ENCODE data around the gene TTC39C. TPM values are rescaled to one million over a fixed set of nuclear protein-coding genes. Genes with fewer than 3 reads are reported as not detected.
"Not testable (repeated sequence)": the region's sequence is repeated elsewhere in the genome, so short reads cannot be mapped to it uniquely, and the experiment has no call there.

TTC39C gene
- total RNA-seq, 1 experiment from 2014 or later: 16.2 TPM

- no peak for DNase-seq
- no peak overlapping the region for H3K4me3 ChIP-seq (ENCODE audit: insufficient read depth, low read depth, low read length)
- no peaks in the 10 kb centered on the region for H3K36me3 ChIP-seq (replicated peaks; ENCODE audit: control insufficient read depth, insufficient read depth, low read length)
- no peaks in the 10 kb centered on the region for H3K27me3 ChIP-seq (ENCODE audit: control insufficient read depth, insufficient read depth, low read length)
Measured at GRCh38 chr18:24049142-24049541, 34.6 kb downstream of the TTC39C start.

- Histone ChIP-seq H3K4me3 (ENCODE audit: insufficient read depth, low read depth, low read length) (no peak overlapping the region), H3K27me3 (ENCODE audit: control insufficient read depth, insufficient read depth, low read length) (no peaks in the 10 kb centered on the region), H3K36me3 (replicated peaks; ENCODE audit: control insufficient read depth, insufficient read depth, low read length) (no peaks in the 10 kb centered on the region)
- no peak for DNase-seq
Measured at GRCh38 chr18:24051031-24051947, 36.7 kb downstream of the TTC39C start.

GRCh38 chr18:24052053-24052452 lies 37.5 kb downstream of the TTC39C start:
- Histone ChIP-seq H3K27me3 (ENCODE audit: control insufficient read depth, insufficient read depth, low read length) (no peaks in the 10 kb centered on the region), H3K36me3 (replicated peaks; ENCODE audit: control insufficient read depth, insufficient read depth, low read length) (no peaks in the 10 kb centered on the region), H3K4me3 (ENCODE audit: insufficient read depth, low read depth, low read length) (no peak overlapping the region)
- no peak for DNase-seq

DNA sequence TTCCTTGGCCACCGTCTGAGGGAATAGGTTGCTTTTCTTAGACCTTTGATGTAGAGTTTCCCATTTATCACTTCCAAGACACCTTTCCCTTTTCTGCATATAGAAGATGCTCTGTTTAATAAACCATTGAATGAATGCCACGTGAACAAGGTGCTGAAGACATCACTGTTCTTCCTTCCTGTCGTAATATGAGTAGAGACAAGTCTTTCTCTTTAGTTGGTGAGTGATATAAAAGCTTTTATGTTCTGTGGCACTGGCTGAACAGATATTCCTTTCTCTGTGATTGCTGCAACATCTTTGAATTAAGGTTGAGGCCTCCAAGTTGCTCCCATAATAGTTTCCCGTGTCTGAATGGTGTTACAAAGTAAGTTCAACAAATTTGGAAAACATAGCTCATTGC lies 38.7 kb downstream of the TTC39C start:
- no peaks in the 10 kb centered on the region for H3K36me3 ChIP-seq (replicated peaks; ENCODE audit: control insufficient read depth, insufficient read depth, low read length)
- DNase-seq: no peak

DNA sequence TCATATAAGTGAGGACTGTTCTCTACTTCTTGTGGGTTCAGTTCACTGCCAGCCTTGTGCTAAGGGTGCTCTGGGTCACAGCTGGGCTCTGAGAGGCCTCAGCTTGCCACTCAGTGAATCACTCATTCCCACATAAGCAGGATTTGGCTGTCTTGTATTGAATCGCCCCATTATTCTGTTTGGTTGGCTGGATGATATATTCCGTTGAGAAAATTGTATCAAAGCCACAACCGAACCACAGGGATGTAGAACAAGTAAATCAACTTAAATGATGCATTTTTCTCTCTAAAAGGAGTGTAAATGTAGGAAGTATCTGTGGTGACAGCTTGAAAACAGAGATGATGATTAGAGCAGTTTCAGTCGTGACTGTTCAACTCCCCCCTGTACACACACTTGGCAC lies 39.6 kb downstream of the TTC39C start:
- H3K4me3 ChIP-seq (ENCODE audit: insufficient read depth, low read depth, low read length): no peak overlapping the region
- DNase-seq: no peak

More for the DNA sequence above, 38.7 kb downstream of the TTC39C start:
- Histone ChIP-seq H3K4me3 (ENCODE audit: insufficient read depth, low read depth, low read length) (no peak overlapping the region), H3K27me3 (ENCODE audit: control insufficient read depth, insufficient read depth, low read length) (no peaks in the 10 kb centered on the region)

DNA sequence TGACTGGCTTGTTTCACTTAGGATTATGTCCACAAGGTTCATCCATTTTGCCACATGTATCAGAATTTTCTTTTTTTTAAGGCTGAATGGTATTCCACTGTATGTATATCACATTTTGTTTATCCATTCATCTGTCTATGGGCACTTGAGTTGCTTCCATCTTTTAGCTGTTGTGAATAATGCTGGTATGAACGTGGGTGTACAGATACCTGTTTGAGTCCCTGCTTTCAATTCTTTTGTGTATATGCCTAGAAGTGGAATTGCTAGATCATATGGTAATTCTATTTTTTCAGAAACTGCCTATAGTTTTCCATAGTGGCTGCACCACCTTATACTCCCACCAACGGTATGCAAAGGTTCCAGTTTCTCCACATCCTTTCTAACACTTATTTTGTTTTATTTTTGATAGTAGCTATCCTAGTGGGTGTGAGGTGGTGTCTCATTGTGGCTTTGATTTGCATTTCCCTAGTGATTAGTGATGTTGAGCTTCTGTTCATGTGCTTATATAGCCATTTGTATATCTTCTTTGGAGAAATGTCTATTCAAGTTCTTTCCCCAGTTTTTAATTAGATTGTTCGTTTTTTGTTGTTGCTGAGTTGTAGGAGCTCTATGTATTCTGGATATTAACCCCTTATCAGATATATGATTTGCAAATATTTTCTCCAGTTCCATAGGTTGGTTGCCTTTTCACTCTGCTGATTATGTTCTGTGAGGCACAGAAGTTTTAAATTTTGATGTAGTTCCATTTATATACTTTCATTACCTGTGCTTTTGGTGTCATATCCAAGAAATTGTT lies 40.7 kb downstream of the TTC39C start:
- H3K4me3 ChIP-seq (ENCODE audit: insufficient read depth, low read depth, low read length): no peak overlapping the region
- H3K36me3 ChIP-seq (replicated peaks; ENCODE audit: control insufficient read depth, insufficient read depth, low read length): no peaks in the 10 kb centered on the region
- no peaks in the 10 kb centered on the region for H3K27me3 ChIP-seq (ENCODE audit: control insufficient read depth, insufficient read depth, low read length)
- DNase-seq: no peak

More for the DNA sequence above, 39.6 kb downstream of the TTC39C start:
- H3K36me3 ChIP-seq (replicated peaks; ENCODE audit: control insufficient read depth, insufficient read depth, low read length): no peaks in the 10 kb centered on the region
- H3K27me3 ChIP-seq (ENCODE audit: control insufficient read depth, insufficient read depth, low read length): no peaks in the 10 kb centered on the region

GRCh38 chr18:24055878-24056277 lies 41.3 kb downstream of the TTC39C start:
- no peaks in the 10 kb centered on the region for H3K27me3 ChIP-seq (ENCODE audit: control insufficient read depth, insufficient read depth, low read length)
- H3K36me3 ChIP-seq (replicated peaks; ENCODE audit: control insufficient read depth, insufficient read depth, low read length): no peaks in the 10 kb centered on the region
- peak; percentile 19 for DNase-seq
- H3K4me3 ChIP-seq (ENCODE audit: insufficient read depth, low read depth, low read length): no peak overlapping the region

DNA sequence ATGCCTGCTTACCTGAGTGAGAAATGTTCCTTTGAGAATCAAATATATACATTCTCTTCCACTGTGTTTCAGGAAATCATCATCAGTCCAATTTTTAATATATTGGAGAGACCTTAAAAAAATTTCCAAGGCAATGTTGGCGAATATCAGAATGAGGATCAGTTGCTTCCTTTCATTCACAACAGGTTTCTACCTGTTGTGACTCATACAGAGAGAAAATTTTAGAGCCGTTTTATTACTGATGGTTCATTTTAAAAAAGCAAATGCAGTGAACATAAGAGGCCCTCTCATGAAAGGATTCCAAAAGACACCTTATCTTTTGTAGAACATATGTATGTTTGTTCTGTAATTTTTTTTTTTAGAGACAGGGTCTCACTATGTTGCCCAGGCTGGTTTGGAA lies 42.0 kb downstream of the TTC39C start:
- Histone ChIP-seq H3K36me3 (replicated peaks; ENCODE audit: control insufficient read depth, insufficient read depth, low read length) (no peaks in the 10 kb centered on the region), H3K4me3 (ENCODE audit: insufficient read depth, low read depth, low read length) (no peak overlapping the region), H3K27me3 (ENCODE audit: control insufficient read depth, insufficient read depth, low read length) (no peaks in the 10 kb centered on the region)
- no peak for DNase-seq

DNA sequence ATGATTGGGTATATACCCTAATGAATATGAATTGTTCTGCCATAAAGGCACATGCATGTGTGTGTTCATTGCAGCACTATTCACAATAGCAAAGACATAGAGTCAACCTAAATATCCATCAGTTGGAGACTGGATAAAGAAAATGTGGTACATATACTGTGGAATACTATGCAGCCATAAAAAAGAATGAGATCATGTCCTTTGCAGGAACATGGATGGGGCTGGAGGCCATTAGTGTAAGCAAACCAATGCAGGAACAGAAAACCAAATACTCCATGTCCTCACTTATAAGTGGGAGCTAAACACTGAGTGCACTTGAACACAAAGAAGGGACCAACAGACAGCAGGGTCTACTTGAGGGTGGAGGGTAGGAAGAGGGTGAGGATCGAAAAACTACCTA lies 43.2 kb downstream of the TTC39C start:
- H3K36me3 ChIP-seq (replicated peaks; ENCODE audit: control insufficient read depth, insufficient read depth, low read length): no peaks in the 10 kb centered on the region
- no peak overlapping the region for H3K4me3 ChIP-seq (ENCODE audit: insufficient read depth, low read depth, low read length)
- no peaks in the 10 kb centered on the region for H3K27me3 ChIP-seq (ENCODE audit: control insufficient read depth, insufficient read depth, low read length)
- no peak for DNase-seq

DNA sequence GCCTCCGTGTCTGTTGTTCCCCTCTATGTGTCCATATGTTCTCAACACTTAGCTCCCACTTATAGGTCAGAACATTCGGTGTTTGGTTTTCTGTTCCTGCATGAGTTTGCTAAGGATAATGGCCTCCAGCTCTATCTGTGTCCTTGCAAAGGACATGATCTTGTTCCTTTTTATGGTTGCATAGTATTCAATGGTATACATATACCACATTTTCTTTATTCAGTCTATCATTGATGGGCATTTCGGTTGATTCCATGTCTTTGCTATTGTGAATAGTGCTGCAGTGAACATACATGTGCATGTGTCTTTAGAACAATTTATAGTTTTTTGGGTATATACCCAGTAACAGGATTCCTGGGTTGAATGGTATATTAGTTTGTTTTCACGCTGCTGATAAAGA lies 44.8 kb downstream of the TTC39C start:
- DNase-seq; H3K36me3 ChIP-seq (replicated peaks; ENCODE audit: control insufficient read depth, insufficient read depth, low read length); H3K27me3 ChIP-seq (ENCODE audit: control insufficient read depth, insufficient read depth, low read length); H3K4me3 ChIP-seq (ENCODE audit: insufficient read depth, low read depth, low read length): not testable (repeated sequence)

DNA sequence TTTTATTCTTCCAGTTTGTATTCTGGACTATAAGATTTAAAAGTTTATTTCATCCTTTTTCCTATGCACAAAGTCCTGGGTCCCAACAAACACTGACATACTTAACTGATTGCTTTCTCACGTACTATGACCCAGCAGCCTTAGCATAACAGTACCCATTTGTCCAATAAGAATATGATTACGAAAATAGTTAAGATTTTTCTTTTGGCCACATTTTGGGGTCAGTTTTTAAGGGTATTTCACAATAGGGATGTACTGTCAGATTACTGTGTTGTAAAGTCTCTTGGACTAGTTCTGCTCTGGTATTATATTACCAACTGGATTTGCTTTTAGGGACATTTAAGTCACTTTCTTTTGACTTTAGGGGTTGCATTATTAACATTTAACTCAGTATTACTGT lies 46.1 kb downstream of the TTC39C start:
- no peak for DNase-seq
- no peak overlapping the region for H3K4me3 ChIP-seq (ENCODE audit: insufficient read depth, low read depth, low read length)
- H3K36me3 ChIP-seq (replicated peaks; ENCODE audit: control insufficient read depth, insufficient read depth, low read length): no peaks in the 10 kb centered on the region
- no peaks in the 10 kb centered on the region for H3K27me3 ChIP-seq (ENCODE audit: control insufficient read depth, insufficient read depth, low read length)

- DNase-seq: no peak
Measured at GRCh38 chr18:24063121-24063731, 48.7 kb downstream of the TTC39C start.

DNA sequence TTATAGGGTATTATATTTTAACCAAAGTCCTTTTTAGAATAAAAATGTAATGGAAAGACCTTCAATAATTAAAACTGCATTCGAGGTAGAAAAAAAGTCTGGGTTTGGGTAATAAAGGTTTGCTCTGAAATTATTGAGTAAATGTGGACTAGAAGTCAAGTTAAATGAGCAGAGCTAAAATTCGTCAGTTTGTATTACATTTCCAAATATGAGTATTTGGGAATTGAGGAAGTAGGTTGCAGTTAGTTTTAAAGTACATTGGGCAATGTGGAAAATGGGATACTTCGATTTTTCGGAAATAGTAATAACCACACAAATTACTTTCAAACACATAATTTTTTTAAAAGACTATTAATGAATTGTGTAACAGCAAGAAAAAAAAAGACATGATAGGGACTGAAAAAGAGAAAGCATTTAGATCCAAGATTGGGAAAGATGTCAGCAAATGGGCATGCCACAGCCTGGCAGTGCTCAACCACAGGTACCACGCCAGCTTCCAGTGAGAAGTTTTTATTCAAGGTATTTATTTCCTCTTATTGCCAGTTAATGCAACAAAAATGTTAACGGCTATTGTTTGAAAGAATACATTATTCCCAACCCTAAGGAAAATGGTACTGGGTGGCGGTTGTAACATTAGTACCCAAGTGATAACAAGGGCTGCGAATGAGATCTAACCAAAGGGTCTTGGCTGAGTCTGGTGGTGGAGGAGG lies 50.0 kb downstream of the TTC39C start:
- no peak for DNase-seq
- Histone ChIP-seq H3K36me3 (replicated peaks; ENCODE audit: control insufficient read depth, insufficient read depth, low read length) (peaks cover 7% of the 10 kb centered on the region), H3K27me3 (ENCODE audit: control insufficient read depth, insufficient read depth, low read length) (no peaks in the 10 kb centered on the region), H3K4me3 (ENCODE audit: insufficient read depth, low read depth, low read length) (no peak overlapping the region)

More at GRCh38 chr18:24063121-24063731, 48.7 kb downstream of the TTC39C start:
- Histone ChIP-seq H3K4me3 (ENCODE audit: insufficient read depth, low read depth, low read length) (no peak overlapping the region), H3K27me3 (ENCODE audit: control insufficient read depth, insufficient read depth, low read length) (no peaks in the 10 kb centered on the region), H3K36me3 (replicated peaks; ENCODE audit: control insufficient read depth, insufficient read depth, low read length) (peaks cover 7% of the 10 kb centered on the region)

DNA sequence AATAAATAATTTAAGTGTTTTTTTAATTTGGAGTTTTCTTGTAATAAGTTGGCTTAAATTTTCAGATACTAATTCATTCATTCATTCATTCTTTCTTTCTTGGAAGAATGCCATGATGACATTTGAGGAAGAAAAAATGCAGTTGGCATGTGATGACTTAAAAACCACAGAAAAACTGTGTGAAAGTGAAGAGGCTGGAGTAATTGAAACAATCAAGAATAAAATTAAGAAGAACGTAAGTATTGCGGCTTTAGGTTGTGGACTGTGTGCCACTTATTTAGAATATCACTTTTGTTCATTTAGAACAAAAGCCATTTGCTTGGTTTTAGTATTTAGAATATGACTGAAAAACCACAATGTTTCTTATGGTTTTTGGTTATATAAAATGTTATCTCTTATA lies 51.4 kb downstream of the TTC39C start:
- Histone ChIP-seq H3K27me3 (ENCODE audit: control insufficient read depth, insufficient read depth, low read length) (no peaks in the 10 kb centered on the region), H3K4me3 (ENCODE audit: insufficient read depth, low read depth, low read length) (no peak overlapping the region), H3K36me3 (replicated peaks; ENCODE audit: control insufficient read depth, insufficient read depth, low read length) (peaks cover 7% of the 10 kb centered on the region)
- DNase-seq: no peak
